Testis (tissue), 3 donors: Measurements from ENCODE around the gene PAN3. TPM values are rescaled to one million over a fixed set of nuclear protein-coding genes. Genes with fewer than 3 reads are reported as not detected.

Source experiments
- DNase-seq: peaks from one replicate; pipeline ENCODE4 v3.0.0-alpha.2; 2019
- H3K27ac ChIP-seq, 2 donors: fragments of 200-600 bp; sonication (generic); one replicate each; pipeline ENCODE4 v1.5.1; 2019
- H3K27me3 ChIP-seq: fragments of 200-600 bp; sonication (generic); one replicate; pipeline ENCODE4 v1.5.1; 2019
- H3K36me3 ChIP-seq: fragments of 200-600 bp; sonication (generic); one replicate; pipeline ENCODE4 v1.5.1; 2017; ENCODE audit warnings: low read depth; ENCODE audit errors: missing control alignments
- H3K4me1 ChIP-seq: fragments of 200-600 bp; sonication (generic); one replicate; pipeline ENCODE4 v1.5.1; 2019
- H3K4me3 ChIP-seq, 2 donors: fragments of 200-600 bp; sonication (generic); one replicate each; pipeline ENCODE4 v1.5.1; 2017 to 2019
- H3K9me3 ChIP-seq: fragments of 200-600 bp; sonication (generic); one replicate; pipeline ENCODE4 v1.5.1; 2017
- POLR2A ChIP-seq: fragments of 450-650 bp; IDR thresholded peaks from one replicate; pipeline ENCODE4 v1.6.1; 2017; ENCODE audit warnings: antibody characterized with exemption, mild to moderate bottlenecking, moderate library complexity
- WGBS, 2 donors: methylation state at CpG; one replicate each; pipeline ENCODE4 v1.1.5; 2018; 5-methylcytosine and 5-hydroxymethylcytosine counted together
- intact Hi-C: fragments of 100-400 bp; cut with DNase I; formaldehyde crosslinking; loops from one replicate; pipeline ENCODE4 v1.15.1; 2023; ENCODE audit warnings: low total_unique reads
- polyA plus RNA-seq: library from polyadenylated mRNA; stranded (reverse); fragments of 350-450 nt; fragmentation: Illumina TruSeq; extraction: RNeasy Lipid Tissue Mini Kit (QIAGEN cat#74804); gene quantifications from one replicate; pipeline ENCODE4 v1.2.3, GENCODE V29; 2014; ENCODE audit warnings: low read depth, low replicate concordance; ENCODE audit not compliant: insufficient read depth
- total RNA-seq, 2 donors: library from RNA; depleted of rRNA; stranded (reverse); fragments of >200 nt; gene quantifications; one replicate each; pipeline ENCODE4 v1.2.3, GENCODE V29; 2016
- TF ChIP-seq, protein P1 (sequence below), 3 experiments: fragments of 450-650 bp in 2 of 3; fragments of 200-600 bp in 1 of 3; sonication (generic) in 1 of 3; IDR thresholded peaks; one replicate each; pipeline ENCODE4 v1.5.1; 2016 to 2019; ENCODE audit warnings: antibody characterized with exemption in 3 of 3, mild to moderate bottlenecking in 2 of 3, moderate library complexity in 1 of 3

PAN3 gene
- total and polyA plus RNA-seq, 3 donors from 2014 or later: 30.2 to 76.2 (median 74.8) TPM

DNA sequence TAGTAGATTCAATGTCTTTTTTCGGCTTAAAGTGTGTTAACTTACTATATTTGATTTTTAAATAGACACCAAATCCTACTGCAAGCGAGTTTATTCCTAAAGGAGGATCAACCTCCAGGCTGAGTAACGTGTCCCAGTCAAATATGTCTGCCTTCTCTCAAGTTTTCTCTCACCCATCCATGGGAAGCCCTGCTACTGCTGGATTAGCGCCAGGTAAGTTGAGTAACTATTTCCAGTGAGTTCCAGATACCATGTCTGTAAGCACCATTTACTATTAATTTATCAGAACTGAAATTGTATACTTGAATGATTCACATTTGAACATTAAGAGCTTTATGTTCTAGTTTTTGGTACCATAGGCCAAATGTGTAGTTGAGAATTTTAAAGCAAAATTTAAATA lies 81.8 kb downstream of the PAN3 start:
- Histone ChIP-seq H3K27ac (no peak overlapping the region), H3K4me1 (no peaks in the 10 kb centered on the region), H3K4me3 (no peak overlapping the region), H3K27me3 (no peaks in the 10 kb centered on the region), H3K36me3 (no peaks in the 10 kb centered on the region), H3K9me3 (no peaks in the 10 kb centered on the region)
- DNase-seq: no peak
- TF ChIP-seq POLR2A: no peak
- TF ChIP-seq, protein P1, sequence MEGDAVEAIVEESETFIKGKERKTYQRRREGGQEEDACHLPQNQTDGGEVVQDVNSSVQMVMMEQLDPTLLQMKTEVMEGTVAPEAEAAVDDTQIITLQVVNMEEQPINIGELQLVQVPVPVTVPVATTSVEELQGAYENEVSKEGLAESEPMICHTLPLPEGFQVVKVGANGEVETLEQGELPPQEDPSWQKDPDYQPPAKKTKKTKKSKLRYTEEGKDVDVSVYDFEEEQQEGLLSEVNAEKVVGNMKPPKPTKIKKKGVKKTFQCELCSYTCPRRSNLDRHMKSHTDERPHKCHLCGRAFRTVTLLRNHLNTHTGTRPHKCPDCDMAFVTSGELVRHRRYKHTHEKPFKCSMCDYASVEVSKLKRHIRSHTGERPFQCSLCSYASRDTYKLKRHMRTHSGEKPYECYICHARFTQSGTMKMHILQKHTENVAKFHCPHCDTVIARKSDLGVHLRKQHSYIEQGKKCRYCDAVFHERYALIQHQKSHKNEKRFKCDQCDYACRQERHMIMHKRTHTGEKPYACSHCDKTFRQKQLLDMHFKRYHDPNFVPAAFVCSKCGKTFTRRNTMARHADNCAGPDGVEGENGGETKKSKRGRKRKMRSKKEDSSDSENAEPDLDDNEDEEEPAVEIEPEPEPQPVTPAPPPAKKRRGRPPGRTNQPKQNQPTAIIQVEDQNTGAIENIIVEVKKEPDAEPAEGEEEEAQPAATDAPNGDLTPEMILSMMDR (IDR thresholded peaks at IDR 0.05): no peak
- 92 to 96% methylated on average over 4 of the region's 4 CpGs for WGBS, 2 donors
- intact Hi-C loops: no loop called here

DNA sequence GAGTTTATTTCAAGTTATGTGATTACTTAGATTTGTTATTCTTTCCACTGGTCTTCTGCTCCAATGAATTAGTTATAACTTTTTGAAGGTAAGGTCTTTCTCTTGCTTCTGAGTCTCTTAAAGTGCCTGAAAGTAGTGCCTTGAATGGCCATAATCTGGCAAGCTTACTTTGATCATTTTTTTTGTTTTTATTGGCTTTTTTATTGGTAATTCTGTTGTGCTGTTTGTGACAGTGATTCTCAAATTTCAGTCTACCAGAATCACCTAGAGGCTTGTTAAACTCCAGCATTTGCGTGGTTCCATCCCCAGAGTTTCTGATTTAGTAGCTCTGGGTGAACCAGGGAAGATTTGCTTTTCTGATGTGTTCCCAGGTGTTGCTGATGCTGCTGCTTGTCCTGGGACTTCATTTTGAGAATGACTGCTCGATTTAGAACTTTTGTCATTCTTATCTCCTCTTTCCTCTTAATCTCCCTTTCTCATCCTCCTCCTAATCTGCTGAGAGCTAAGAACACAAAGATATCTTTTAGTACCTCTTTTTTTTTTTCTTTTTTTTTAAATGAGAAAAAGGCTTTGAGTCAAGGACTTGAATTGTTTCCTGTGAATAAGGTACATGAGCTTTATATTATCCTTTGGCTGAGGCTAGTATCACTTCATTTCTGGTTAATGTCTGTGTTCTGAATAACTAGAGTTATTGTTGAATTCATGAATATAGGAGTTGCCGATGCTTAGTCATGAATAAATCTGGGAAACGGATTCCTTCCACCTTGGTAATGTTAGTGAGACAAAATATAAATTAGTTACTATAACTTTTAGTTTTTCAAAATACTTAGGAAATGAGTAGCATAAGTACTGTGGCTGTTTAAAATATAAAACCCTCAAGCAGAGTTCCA lies 91.4 kb downstream of the PAN3 start:
- Histone ChIP-seq H3K27me3 (no peaks in the 10 kb centered on the region), H3K9me3 (no peaks in the 10 kb centered on the region), H3K36me3 (no peaks in the 10 kb centered on the region), H3K4me3 (no peak overlapping the region), H3K27ac (no peak overlapping the region), H3K4me1 (no peaks in the 10 kb centered on the region)
- WGBS, 2 donors: 81 to 84% methylated on average over 4 of the region's 4 CpGs
- no peak for DNase-seq
- TF ChIP-seq, protein P1 (IDR thresholded peaks at IDR 0.05): no peak
- TF ChIP-seq POLR2A: no peak
- intact Hi-C loops: no loop called here

DNA sequence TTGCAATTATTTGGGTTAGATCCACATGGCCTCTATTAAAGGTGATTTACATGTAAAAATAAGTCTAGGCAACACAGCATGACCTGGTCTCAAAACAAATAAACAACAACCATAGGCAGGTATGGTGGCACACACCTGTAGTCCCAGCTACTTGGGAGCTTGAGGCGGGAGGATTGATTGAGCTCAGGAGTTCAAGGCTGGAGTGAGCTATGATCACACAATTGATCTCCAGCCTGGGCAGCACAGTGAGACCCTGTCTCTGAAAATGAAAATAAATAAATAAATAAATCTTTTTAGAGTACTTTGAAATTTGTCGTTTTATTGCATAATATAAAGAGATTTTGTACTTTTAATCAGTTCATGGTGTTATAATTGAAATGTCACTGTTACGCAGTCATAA lies 93.3 kb downstream of the PAN3 start:
- TF ChIP-seq, protein P1 (IDR thresholded peaks at IDR 0.05): no peak
- TF ChIP-seq POLR2A: no peak
- Histone ChIP-seq H3K9me3 (no peaks in the 10 kb centered on the region), H3K4me3 (no peak overlapping the region), H3K36me3 (no peaks in the 10 kb centered on the region), H3K27ac (no peak overlapping the region), H3K4me1 (no peaks in the 10 kb centered on the region), H3K27me3 (no peaks in the 10 kb centered on the region)
- intact Hi-C loops: no loop called here
- WGBS, 2 donors: 93 to 95% methylated on average over 3 of the region's 3 CpGs
- no peak for DNase-seq

DNA sequence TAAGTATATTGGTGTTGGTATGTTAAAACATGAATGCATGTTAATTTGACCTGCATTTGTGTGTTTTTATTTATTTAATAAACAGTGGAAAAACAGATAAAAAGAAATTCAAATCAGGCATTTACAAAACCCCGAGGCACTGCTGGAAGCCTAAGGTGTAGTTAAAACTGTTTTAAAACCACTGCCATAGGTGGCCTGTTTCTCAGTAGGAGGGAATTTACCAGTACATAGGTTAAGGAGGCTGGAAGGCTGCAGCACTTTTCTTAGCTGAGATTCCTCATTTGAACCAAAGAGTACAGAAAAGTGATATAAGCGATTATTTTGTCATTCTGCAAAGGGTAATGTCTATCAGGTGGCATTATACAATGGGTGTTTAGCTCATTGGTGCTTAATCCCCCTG lies 99.6 kb downstream of the PAN3 start:
- intact Hi-C loops: no loop called here
- TF ChIP-seq, protein P1 (IDR thresholded peaks at IDR 0.05): no peak
- TF ChIP-seq POLR2A: no peak
- WGBS, 2 donors: 92 to 97% methylated on average over 2 of the region's 2 CpGs
- Histone ChIP-seq H3K27ac (no peak overlapping the region), H3K4me3 (no peak overlapping the region), H3K9me3 (no peaks in the 10 kb centered on the region), H3K27me3 (no peaks in the 10 kb centered on the region), H3K4me1 (no peaks in the 10 kb centered on the region), H3K36me3 (no peaks in the 10 kb centered on the region)
- DNase-seq: no peak

DNA sequence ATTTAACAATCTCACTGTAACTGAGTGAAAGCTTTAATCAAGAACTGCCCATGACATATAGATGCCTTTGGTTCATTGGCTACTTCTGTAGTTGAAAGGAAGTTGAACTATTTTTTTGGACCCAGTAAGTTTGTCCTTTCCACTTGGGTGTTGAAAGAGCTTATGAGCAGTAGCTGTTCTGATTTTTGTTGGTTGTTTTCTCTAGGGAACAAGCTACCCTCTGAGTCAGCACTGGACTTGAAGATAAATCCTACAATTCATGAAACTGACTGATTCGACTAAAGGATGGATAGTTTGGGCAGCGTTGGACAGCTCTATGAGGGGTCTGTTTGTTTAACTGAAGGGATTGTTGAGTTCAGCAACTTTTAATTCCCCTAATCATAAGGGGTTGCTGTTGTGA lies 101.0 kb downstream of the PAN3 start:
- no peak overlapping the region for H3K27ac ChIP-seq
- WGBS, 2 donors: 43 to 45% methylated on average over 2 of the region's 2 CpGs
- no peak for DNase-seq

More for the DNA sequence above, 101.0 kb downstream of the PAN3 start:
- Histone ChIP-seq H3K9me3 (no peaks in the 10 kb centered on the region), H3K27me3 (no peaks in the 10 kb centered on the region), H3K36me3 (no peaks in the 10 kb centered on the region), H3K4me1 (no peaks in the 10 kb centered on the region), H3K4me3 (no peak overlapping the region)
- TF ChIP-seq, protein P1 (IDR thresholded peaks at IDR 0.05): no peak
- no peak for TF ChIP-seq POLR2A
- intact Hi-C loops: no loop called here
